ENCODE data around the gene NDFIP1. TPM values are rescaled to one million over a fixed set of nuclear protein-coding genes. Genes with fewer than 3 reads are reported as not detected.

Gene NDFIP1
- total and polyA plus RNA-seq, 10 of the 15 experiments (the other 5 are each of a cell fraction or from before 2014, with no cell fraction given): 0.08 to 2.7 (median 0.92) TPM

DNA sequence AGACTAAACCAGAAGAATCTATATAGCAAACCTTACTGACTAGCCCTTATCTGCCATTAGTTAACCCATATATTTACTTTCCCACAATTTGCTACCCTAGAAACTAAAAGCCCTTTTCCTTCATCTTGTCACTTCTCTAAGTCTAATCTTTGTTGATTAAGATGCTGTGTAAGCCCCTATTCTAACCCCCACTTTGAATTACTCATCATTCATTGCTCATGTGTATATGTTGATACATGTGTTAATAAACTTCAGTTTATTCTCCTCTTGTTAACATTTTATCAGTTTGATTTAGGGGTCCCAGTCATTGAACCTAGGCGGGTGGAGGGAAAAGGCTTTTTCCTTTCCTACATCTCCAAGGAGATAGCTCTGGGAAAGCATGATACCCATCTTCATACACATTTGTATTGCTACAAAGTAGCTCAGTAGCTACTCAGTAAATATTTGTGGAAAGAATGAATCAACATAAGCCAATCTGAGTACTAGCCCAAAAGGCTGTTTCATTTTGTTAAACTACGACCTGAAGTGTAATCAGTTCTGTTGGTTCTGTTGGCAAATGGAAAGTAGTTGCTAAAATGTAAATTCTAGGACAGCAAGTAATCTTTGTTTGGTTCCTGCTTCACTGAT lies 35.1 kb upstream of the NDFIP1 start (continued):
- TF ChIP-seq HDGF (IDR thresholded peaks at IDR 0.05) (no peak), FOXM1 (IDR thresholded peaks at IDR 0.05; ENCODE audit: low read depth, low read length) (no peak), WRNIP1 (IDR thresholded peaks at IDR 0.05; ENCODE audit: borderline replicate concordance, low read depth, low read length) (no peak), CREB1 (IDR thresholded peaks at IDR 0.05; ENCODE audit: low read depth) (no peak), EGR1 (IDR thresholded peaks at IDR 0.05; ENCODE audit: borderline replicate concordance in 1 of 2, low read depth in 2 of 2, low read length in 2 of 2) (no peak), PAX8 (IDR thresholded peaks at IDR 0.05) (no peak)

DNA sequence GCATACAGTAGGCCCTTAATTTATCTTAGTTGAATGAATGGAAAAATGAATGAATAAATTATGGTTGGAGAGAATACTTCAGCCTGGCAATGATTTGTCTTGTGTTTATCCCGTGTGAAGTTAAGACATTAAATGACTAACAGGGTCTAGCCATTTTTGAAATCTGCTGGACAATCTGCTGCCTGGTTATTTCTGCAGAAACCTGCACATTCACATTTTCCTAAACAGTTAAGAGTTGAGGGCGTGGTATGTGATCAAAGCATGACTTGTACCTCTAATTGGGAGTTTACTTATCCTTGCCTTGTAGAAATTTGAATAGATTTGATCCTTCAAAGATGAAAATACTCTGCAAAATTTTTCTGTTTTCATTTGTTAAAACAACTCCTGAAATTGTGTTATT lies 34.6 kb upstream of the NDFIP1 start:
- RAD21 ChIA-PET (ENCODE audit: unreplicated experiment): no interaction called here
- DNase-seq (ENCODE audit: low read depth, low spot score) (no peak), ATAC-seq (no peak), FAIRE-seq (no peak)
- Histone ChIP-seq H3K4me3 (no peak overlapping the region), H2AFZ (ENCODE audit: control insufficient read depth, low read depth, low read length) (no peak overlapping the region), H3K4me1 (ENCODE audit: control insufficient read depth, insufficient read depth, low read length) (no peaks in the 10 kb centered on the region), H3K27me3 (replicated peaks in 1 of 2; ENCODE audit: control insufficient read depth in 2 of 2, insufficient read depth in 2 of 2, low read length in 1 of 2) (no peaks in the 10 kb centered on the region; a peak in 2 of 4 replicates), H3K9ac (ENCODE audit: control insufficient read depth, insufficient read depth, low read length) (no peak overlapping the region), H3K36me3 (ENCODE audit: control insufficient read depth in 2 of 2, insufficient read depth in 2 of 2, low read length in 1 of 2) (no peaks in the 10 kb centered on the region), H3K79me2 (ENCODE audit: control insufficient read depth, insufficient read depth, low read length) (no peaks in the 10 kb centered on the region), H3K27ac (ENCODE audit: control insufficient read depth, insufficient read depth) (no peak overlapping the region), H4K20me1 (ENCODE audit: control insufficient read depth, insufficient read depth) (no peaks in the 10 kb centered on the region), H3K4me2 (ENCODE audit: control insufficient read depth, insufficient read depth) (no peak overlapping the region), H3K9me3 (replicated peaks; ENCODE audit: control insufficient read depth, insufficient read depth, low read length) (no peaks in the 10 kb centered on the region)
- WGBS (ENCODE audit: insufficient coverage, insufficient replicate concordance, low lambda C conversion rate, missing lambda C conversion rate): 17% methylated on average over 2 of the region's 2 CpGs
- POLR2A ChIA-PET: no interaction called here
- BruUV-seq (replicated peaks): no TSS peak
- SMC1A ChIA-PET (ENCODE audit: uncharacterized antibody, unreplicated experiment): no interaction called here
- intact Hi-C loops (cut with micrococcal nuclease; ENCODE audit: unreplicated experiment) (no loop called here), in situ Hi-C loops (cut with MboI) (no loop called here)
- no peak for TF ChIP-seq BCL11A (IDR thresholded peaks at IDR 0.05; ENCODE audit: low read depth, low read length)
- TF ChIP-seq POLR2A (IDR thresholded peaks at IDR 0.05; ENCODE audit: low read depth, low read length): no peak
- no peak for TF ChIP-seq CBX5 (IDR thresholded peaks at IDR 0.05; ENCODE audit: low read depth)
- CTCF ChIA-PET: no interaction called here

Measured in GM12878 (cell line).